AML-193 (cell line): ENCODE data around the gene MYO18B.

ENCODE experiments used
- DNase-seq, 2 experiments: peaks; one replicate each; lab custom pipeline; 2025; lab: John Stamatoyannopoulos, UW

MYO18B gene

GRCh38 chr22:26047920-26048319, 305.9 kb downstream of the MYO18B start:
- DNase-seq: no peak

- DNase-seq: no peak
These were observed 308.1 kb downstream of the MYO18B start for GRCh38 chr22:26050079-26050478.

- DNase-seq: no peak
These were observed 311.8 kb downstream of the MYO18B start for GRCh38 chr22:26053737-26054316.

GRCh38 chr22:26054841-26055605, 313.0 kb downstream of the MYO18B start:
- DNase-seq: no peak

- DNase-seq: no peak
These were observed 313.7 kb downstream of the MYO18B start for GRCh38 chr22:26055693-26056092.

- no peak for DNase-seq
These were observed 314.6 kb downstream of the MYO18B start for GRCh38 chr22:26056455-26057200.

GRCh38 chr22:26057731-26058130, 315.7 kb downstream of the MYO18B start:
- DNase-seq: no peak

- no peak for DNase-seq
These were observed 322.1 kb downstream of the MYO18B start for GRCh38 chr22:26064048-26064447.

- no peak for DNase-seq
These were observed 323.9 kb downstream of the MYO18B start for GRCh38 chr22:26065847-26066246.

GRCh38 chr22:26066534-26066933, 324.5 kb downstream of the MYO18B start:
- DNase-seq: no peak

GRCh38 chr22:26068571-26068970, 326.6 kb downstream of the MYO18B start:
- DNase-seq: no peak

GRCh38 chr22:26072621-26073020, 330.6 kb downstream of the MYO18B start:
- DNase-seq: no peak

- DNase-seq: no peak
These were observed 333.3 kb downstream of the MYO18B start for GRCh38 chr22:26075251-26075650.

- no peak for DNase-seq
These were observed 337.0 kb downstream of the MYO18B start for GRCh38 chr22:26079009-26079408.
